ENCODE results near the gene SAPCD1. TPM values are rescaled to one million over a fixed set of nuclear protein-coding genes. Genes with fewer than 3 reads are reported as not detected.

SAPCD1 gene
- total RNA-seq, 1 donor from 2014 or later, result 16.7 TPM

DNA sequence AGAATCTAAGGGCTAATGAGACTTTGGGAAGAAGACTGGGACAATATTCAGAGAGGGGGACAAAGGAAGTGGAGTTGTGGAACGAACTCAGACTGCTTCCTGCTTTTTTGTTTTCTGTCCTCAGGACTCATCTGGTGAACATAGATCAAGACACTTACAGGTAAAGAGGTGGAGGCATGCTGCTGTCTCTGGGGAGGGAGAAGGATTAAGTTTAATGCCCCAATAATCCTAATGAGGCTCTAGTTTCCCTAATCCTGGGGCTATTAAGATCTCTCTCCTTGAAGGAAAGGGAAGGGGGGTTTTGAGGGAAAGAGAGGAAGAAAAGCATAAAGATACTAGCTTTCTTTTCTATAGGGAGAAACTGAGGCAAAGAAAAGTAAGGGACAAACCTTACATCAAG, 18.0 kb upstream of the SAPCD1 start:
- H3K4me3 Mint-ChIP-seq, result no peak overlapping the region
- DNase-seq (ENCODE audit: low spot score), result no peak
- no peaks in the 10 kb centered on the region for H3K9me3 Mint-ChIP-seq
- peaks cover 35% of the 10 kb centered on the region for H3K36me3 Mint-ChIP-seq (ENCODE audit: low read depth)
- H3K27ac Mint-ChIP-seq, result peak overlapping the region; percentile 57
- peaks cover 32% of the 10 kb centered on the region for H3K4me1 Mint-ChIP-seq (ENCODE audit: low read depth)
- no peaks in the 10 kb centered on the region for H3K27me3 Mint-ChIP-seq (ENCODE audit: insufficient read depth)
- intact Hi-C loops (cut with micrococcal nuclease), result no loop called here

DNA sequence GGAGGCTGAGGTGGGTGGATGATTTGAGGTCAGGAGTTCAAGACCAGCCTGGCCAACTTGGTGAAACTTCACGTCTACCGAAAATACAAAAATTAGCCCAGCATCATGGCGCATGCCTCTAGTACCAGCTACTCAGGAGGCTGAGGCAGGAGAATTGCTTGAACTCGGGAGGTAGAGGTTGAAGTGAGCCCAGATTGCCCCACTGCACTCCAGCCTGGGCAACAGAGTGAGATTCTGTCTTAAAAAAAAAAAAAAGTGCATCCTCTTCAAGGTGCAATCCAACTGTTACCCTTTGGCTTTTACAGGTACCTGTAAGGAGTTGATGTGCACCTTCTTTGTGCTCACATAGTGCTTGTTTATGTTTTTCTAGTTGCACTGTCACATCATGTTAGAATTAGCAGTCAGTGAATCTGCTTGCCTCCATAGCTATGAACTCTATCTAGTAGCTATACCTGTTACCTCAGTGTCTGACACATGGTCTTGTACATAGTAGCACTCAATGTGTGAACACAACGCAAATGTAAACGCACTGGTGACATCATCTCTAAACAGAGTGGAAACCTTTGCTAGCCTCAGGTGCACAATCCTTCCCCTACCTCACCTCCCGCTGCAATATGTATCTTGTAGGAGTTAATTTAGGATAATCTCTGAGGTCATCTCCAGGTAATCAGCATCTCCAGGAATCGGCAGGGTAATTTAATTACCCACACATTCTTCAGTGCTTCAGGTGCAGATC, 13.0 kb upstream of the SAPCD1 start:
- H3K27me3 Mint-ChIP-seq (ENCODE audit: insufficient read depth), result no peaks in the 10 kb centered on the region
- no peaks in the 10 kb centered on the region for H3K9me3 Mint-ChIP-seq
- peaks cover 6% of the 10 kb centered on the region for H3K4me1 Mint-ChIP-seq (ENCODE audit: low read depth)
- intact Hi-C loops (cut with micrococcal nuclease), result no loop called here
- H3K27ac Mint-ChIP-seq, result no peak overlapping the region
- no peak overlapping the region for H3K4me3 Mint-ChIP-seq
- H3K36me3 Mint-ChIP-seq (ENCODE audit: low read depth), result peaks cover 23% of the 10 kb centered on the region
- DNase-seq (ENCODE audit: low spot score), result no peak

DNA sequence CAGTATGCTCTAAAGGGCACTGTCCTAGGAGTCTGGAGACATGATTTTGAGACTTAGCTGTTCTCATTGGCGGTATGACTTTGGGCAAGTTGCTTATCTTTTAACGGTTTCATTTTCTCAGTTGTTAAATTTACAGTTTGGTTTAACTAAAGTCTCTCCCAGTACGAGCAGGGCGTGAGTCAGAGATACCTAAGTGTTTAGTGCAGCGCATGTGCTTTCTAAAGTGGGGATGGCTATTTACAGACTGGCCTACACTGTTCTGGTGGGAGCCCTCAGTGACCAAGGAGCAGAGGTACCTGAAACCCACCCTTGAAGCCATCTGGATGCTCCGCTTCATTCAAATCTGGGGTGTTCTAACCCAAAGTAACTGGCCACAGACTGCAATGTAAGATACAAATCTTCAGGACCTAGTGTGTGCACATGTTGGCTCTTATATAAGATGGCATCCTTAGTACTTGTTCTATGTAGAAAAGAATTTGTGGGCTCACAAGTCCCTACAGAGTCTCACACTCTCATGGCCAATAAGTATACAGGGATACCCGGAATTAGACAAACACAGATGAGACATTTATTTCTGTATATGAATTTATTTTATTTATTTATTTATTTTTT, 11.9 kb upstream of the SAPCD1 start:
- H3K4me1 Mint-ChIP-seq (ENCODE audit: low read depth), result peaks cover 5% of the 10 kb centered on the region
- no peaks in the 10 kb centered on the region for H3K27me3 Mint-ChIP-seq (ENCODE audit: insufficient read depth)
- H3K4me3 Mint-ChIP-seq, result no peak overlapping the region
- no peak overlapping the region for H3K27ac Mint-ChIP-seq
- no peaks in the 10 kb centered on the region for H3K9me3 Mint-ChIP-seq
- intact Hi-C loops (cut with micrococcal nuclease), result no loop called here
- H3K36me3 Mint-ChIP-seq (ENCODE audit: low read depth), result peaks cover 18% of the 10 kb centered on the region
- no peak for DNase-seq (ENCODE audit: low spot score)

DNA sequence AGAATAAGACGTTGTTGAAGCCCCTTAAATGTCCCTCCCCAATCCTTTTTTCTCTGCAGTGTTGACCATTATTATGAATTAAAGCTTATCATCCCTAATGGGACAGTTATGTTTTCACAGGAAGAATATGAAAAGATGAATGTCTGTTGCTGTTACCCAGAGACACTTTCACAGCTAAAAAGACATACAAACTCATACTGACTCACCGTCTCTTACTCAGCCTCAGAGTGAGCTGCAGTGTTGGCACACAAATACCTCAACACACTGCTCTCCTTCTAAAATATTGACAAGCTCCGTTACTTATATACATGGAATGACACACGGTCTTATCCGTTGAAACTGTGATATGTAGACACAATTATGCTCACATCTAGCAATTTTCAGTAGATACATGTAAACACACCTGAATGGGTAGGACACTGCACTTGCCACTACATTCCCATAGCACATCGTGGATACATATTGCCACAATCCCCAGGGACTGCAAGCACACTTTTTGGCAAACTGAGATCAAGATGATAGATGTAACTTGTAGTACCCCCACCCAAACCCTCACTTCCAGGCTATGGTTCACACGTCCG, 9.6 kb upstream of the SAPCD1 start:
- Mint-ChIP-seq H3K4me1 (ENCODE audit: low read depth) (peaks cover 5% of the 10 kb centered on the region), H3K27ac (no peak overlapping the region)

DNA sequence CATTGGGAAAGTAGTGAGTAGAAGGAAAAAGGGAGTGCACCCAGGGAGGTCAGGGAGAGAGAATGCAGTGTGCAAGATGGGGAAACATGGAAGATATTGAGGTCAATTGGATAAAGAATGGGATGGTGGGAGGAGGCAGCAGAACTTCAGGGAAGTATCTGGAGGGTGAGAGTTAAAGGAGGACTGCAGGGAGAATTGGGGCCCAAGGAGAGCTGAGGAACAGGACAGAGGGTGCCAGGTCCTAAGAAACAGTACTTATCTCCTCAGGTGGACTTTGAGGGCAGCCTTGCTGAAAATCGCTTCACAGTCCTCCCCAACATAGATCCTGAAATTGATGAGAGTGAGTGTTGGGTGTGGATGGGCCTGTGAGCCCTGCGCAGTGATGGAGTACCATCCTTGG, 4.2 kb upstream of the SAPCD1 start:
- peaks cover 28% of the 10 kb centered on the region for H3K36me3 Mint-ChIP-seq (ENCODE audit: low read depth)
- H3K27me3 Mint-ChIP-seq (ENCODE audit: insufficient read depth), result no peaks in the 10 kb centered on the region
- no peak for DNase-seq (ENCODE audit: low spot score)
- H3K27ac Mint-ChIP-seq, result no peak overlapping the region
- no peaks in the 10 kb centered on the region for H3K4me1 Mint-ChIP-seq (ENCODE audit: low read depth)
- intact Hi-C loops (cut with micrococcal nuclease), result no loop called here
- H3K4me3 Mint-ChIP-seq, result no peak overlapping the region
- no peaks in the 10 kb centered on the region for H3K9me3 Mint-ChIP-seq

More for the DNA sequence above, 9.6 kb upstream of the SAPCD1 start:
- peaks cover 13% of the 10 kb centered on the region for H3K36me3 Mint-ChIP-seq (ENCODE audit: low read depth)
- no peaks in the 10 kb centered on the region for H3K27me3 Mint-ChIP-seq (ENCODE audit: insufficient read depth)
- no peak for DNase-seq (ENCODE audit: low spot score)
- intact Hi-C loops (cut with micrococcal nuclease), result no loop called here
- H3K9me3 Mint-ChIP-seq, result no peaks in the 10 kb centered on the region
- no peak overlapping the region for H3K4me3 Mint-ChIP-seq

DNA sequence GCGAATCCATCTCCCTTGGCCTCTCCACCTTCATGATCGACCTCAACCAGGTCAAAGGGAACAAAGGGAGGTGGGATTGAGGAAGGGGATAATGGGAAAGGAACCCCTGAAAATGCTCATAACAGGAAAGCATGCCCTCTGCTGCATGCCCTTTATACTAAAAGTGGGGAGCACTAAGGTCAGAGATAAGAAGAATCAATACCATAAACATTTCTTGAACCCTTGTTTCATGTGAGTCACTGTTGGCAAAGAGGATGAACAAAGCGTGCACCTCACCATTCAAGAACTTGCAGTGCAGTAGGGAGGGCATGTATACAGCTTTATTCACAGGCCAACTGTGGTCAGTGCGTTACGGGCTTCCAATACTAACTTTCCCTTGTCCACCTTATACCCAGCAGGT, 1.7 kb upstream of the SAPCD1 start:
- H3K4me1 Mint-ChIP-seq (ENCODE audit: low read depth), result no peaks in the 10 kb centered on the region
- no peak for DNase-seq (ENCODE audit: low spot score)
- no peak overlapping the region for H3K4me3 Mint-ChIP-seq
- intact Hi-C loops (cut with micrococcal nuclease), result no loop called here
- no peak overlapping the region for H3K27ac Mint-ChIP-seq
- no peaks in the 10 kb centered on the region for H3K27me3 Mint-ChIP-seq (ENCODE audit: insufficient read depth)
- peaks cover 30% of the 10 kb centered on the region for H3K36me3 Mint-ChIP-seq (ENCODE audit: low read depth)
- H3K9me3 Mint-ChIP-seq, result no peaks in the 10 kb centered on the region

DNA sequence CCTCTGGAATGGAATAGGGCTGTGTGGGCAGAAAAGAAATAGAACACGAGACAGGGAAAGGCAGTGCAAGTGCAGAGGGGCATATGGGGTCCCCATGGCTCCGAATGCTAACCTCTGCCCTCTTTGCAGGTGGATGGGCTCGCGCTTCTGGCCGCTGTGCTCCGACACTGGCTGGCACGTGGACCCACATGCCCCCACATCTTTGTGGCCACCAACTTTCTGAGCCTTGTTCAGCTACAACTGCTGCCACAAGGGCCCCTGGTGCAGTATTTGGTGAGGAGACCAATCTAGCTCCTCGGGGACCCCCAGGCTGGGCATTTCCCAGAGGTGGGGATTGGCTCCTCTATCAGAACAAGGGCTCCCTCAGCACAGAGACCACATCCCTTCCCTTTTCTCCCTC, 1.1 kb upstream of the SAPCD1 start:
- no peaks in the 10 kb centered on the region for H3K27me3 Mint-ChIP-seq (ENCODE audit: insufficient read depth)
- no peak overlapping the region for H3K4me3 Mint-ChIP-seq
- no peak overlapping the region for H3K27ac Mint-ChIP-seq
- no peaks in the 10 kb centered on the region for H3K4me1 Mint-ChIP-seq (ENCODE audit: low read depth)
- peaks cover 30% of the 10 kb centered on the region for H3K36me3 Mint-ChIP-seq (ENCODE audit: low read depth)
- DNase-seq (ENCODE audit: low spot score), result no peak
- intact Hi-C loops (cut with micrococcal nuclease), result no loop called here
- H3K9me3 Mint-ChIP-seq, result no peaks in the 10 kb centered on the region

DNA sequence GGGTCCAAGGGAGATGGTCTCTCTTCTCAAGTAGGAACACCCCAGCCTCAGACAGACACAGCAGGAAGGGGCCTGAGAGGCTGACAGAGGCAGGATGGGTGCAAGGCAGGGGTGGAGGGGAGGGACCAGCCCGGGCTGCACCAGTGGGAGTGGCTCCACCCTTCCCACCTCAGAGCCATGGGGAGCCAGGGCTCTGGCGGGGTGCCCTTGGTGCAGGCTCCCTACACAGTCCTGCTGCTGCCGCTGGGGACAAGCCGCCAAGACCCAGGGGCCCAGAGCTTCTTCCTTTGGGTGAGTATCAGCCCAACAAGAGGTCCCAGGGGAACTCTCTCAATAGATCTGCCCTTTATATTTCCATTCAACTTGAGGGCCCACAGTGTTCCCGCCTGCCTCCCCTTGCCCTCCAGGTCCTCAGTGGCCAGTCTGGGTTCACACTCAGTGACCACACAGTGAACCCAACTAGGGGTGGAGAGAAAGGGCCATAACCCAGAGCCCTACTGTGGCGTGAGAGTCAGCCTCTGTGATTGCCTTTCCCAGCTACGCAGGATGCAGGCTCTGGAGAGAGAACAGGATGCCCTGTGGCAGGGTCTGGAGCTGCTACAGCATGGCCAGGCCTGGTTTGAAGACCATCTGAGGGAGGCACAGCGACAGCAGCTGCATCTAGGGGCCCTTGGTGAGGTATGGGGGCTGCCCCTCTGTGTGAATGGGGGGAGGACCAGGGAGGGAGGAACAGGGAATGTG, 592 bp downstream of the SAPCD1 start:
- H3K27ac Mint-ChIP-seq, result no peak overlapping the region
- peaks cover under 1% of the 10 kb centered on the region for H3K4me1 Mint-ChIP-seq (ENCODE audit: low read depth)
- no peak overlapping the region for H3K4me3 Mint-ChIP-seq
- H3K36me3 Mint-ChIP-seq (ENCODE audit: low read depth), result peaks cover 31% of the 10 kb centered on the region
- H3K27me3 Mint-ChIP-seq (ENCODE audit: insufficient read depth), result no peaks in the 10 kb centered on the region
- no peak for DNase-seq (ENCODE audit: low spot score)
- no peaks in the 10 kb centered on the region for H3K9me3 Mint-ChIP-seq
- intact Hi-C loops (cut with micrococcal nuclease), result no loop called here

DNA sequence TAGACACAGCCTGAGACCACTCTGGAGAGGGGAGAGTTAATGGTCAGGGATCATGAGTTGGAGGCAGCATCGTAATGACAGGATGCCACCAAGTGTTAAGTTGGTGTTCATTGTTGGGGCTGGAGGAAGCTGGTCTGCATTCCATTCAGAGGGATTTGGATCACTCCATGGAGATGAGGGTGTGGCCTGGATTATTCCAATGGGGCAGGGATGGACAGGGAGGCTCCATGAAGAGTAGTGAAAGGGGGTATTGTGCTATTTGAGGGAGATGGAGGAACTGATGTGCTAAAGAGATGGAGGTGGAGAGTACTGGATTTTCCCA, 1.1 kb downstream of the SAPCD1 start:
- H3K9me3 Mint-ChIP-seq, result no peaks in the 10 kb centered on the region
- H3K27me3 Mint-ChIP-seq (ENCODE audit: insufficient read depth), result no peaks in the 10 kb centered on the region
- H3K4me3 Mint-ChIP-seq, result no peak overlapping the region
- no peak for DNase-seq (ENCODE audit: low spot score)
- peaks cover 28% of the 10 kb centered on the region for H3K36me3 Mint-ChIP-seq (ENCODE audit: low read depth)
- H3K27ac Mint-ChIP-seq, result no peak overlapping the region
- peaks cover 6% of the 10 kb centered on the region for H3K4me1 Mint-ChIP-seq (ENCODE audit: low read depth)
- intact Hi-C loops (cut with micrococcal nuclease), result no loop called here

DNA sequence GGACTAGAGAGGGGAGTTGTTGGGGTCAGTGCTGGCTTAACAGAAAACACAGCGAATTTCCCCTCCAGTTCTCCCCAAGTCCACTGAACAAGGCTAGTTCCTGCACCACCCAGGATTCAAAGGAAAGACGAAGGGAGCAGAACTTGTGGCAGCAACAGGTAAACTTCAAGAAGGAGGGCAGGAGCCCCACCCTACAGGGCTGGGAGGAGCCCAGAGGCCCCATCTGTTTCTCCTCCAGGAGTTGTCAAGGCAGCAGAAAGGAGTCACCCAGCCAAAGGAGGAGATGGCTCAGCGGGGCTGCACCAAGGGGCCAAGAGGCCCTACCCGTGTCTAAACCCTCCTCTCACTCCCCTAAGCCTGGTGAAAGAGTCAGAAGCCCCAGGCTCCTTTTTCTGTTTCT, 1.7 kb downstream of the SAPCD1 start:
- H3K9me3 Mint-ChIP-seq, result no peaks in the 10 kb centered on the region
- intact Hi-C loops (cut with micrococcal nuclease), result no loop called here
- DNase-seq (ENCODE audit: low spot score), result no peak
- H3K4me3 Mint-ChIP-seq, result no peak overlapping the region
- no peak overlapping the region for H3K27ac Mint-ChIP-seq
- H3K27me3 Mint-ChIP-seq (ENCODE audit: insufficient read depth), result no peaks in the 10 kb centered on the region
- H3K4me1 Mint-ChIP-seq (ENCODE audit: low read depth), result peaks cover 12% of the 10 kb centered on the region
- peaks cover 26% of the 10 kb centered on the region for H3K36me3 Mint-ChIP-seq (ENCODE audit: low read depth)

DNA sequence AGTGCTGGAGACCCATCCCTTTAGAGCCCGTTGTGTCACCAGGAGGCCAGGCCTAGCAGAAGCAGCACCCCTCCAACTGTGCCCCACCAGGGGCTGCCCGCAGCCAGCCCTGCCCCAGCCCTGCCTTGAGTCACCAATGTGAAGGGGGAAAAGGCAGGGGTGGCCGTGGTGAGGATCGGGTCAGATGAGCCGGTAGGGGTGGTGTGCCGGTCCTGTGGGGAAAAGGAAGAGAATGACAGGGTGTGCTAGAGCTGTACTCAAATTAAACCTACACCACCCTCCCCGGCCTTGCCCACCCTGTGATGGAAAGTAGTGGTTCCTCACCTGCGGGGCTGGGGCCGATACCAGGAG, 3.1 kb downstream of the SAPCD1 start:
- intact Hi-C loops (cut with micrococcal nuclease), result no loop called here
- DNase-seq (ENCODE audit: low spot score), result no peak
- H3K36me3 Mint-ChIP-seq (ENCODE audit: low read depth), result peaks cover 25% of the 10 kb centered on the region
- no peak overlapping the region for H3K4me3 Mint-ChIP-seq
- no peak overlapping the region for H3K27ac Mint-ChIP-seq
- H3K4me1 Mint-ChIP-seq (ENCODE audit: low read depth), result peaks cover 21% of the 10 kb centered on the region
- H3K27me3 Mint-ChIP-seq (ENCODE audit: insufficient read depth), result no peaks in the 10 kb centered on the region
- H3K9me3 Mint-ChIP-seq, result no peaks in the 10 kb centered on the region

DNA sequence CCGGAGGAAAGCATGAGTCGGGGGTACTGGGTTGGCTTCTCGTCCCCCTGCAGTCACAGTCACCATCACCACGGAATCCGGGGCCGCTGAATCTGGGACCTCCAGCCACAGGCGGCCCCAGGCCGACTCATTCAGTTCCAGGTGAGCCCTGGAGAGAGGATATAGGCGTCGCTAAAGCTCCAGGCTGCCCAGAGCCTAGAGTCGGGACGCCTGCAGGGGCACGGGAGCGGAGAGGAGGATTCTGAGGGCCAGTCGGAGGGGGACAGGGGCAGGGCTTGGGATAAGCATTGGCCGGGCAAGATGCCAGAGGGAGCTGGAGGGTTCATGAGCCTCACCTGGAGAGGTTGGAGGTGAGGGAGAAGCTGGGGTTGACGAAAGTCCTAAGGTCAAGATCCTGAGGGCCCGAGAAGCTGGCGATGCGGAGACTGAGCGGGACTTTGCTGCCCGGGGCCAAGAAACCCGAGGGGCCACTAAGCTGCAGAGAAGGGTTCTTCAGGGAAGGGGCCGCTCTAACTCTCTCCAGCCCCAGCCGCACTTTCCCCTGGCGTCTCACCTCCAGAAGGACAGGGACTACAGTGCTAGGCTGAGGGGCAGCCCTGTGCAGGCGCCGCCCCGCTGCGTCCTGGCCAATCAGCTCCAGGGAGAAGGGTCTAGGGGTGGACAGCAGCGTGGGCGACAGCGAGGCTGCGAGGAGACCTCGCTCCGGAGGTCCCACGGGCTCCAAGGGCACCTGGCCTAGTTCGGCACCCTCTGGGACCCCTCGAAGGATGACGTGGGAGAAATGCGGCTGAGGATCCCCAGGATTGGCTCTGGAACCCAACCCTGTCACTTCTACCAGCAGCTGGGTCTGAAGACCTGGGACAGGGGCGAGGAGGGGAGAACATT, 3.7 kb downstream of the SAPCD1 start:
- intact Hi-C loops (cut with micrococcal nuclease), result no loop called here
- Mint-ChIP-seq H3K9me3 (no peaks in the 10 kb centered on the region), H3K4me3 (no peak overlapping the region), H3K27ac (no peak overlapping the region), H3K36me3 (ENCODE audit: low read depth) (peaks cover 20% of the 10 kb centered on the region), H3K4me1 (ENCODE audit: low read depth) (peaks cover 22% of the 10 kb centered on the region), H3K27me3 (ENCODE audit: insufficient read depth) (no peaks in the 10 kb centered on the region)
- no peak for DNase-seq (ENCODE audit: low spot score)
